SK-N-DZ (cell line): ENCODE results near the gene PTPRJ.

Experiments used
- DNase-seq: peaks from one replicate; pipeline ENCODE4 v3.0.0-alpha.2; 2015; ENCODE audit warnings: low spot score

Gene PTPRJ

DNA sequence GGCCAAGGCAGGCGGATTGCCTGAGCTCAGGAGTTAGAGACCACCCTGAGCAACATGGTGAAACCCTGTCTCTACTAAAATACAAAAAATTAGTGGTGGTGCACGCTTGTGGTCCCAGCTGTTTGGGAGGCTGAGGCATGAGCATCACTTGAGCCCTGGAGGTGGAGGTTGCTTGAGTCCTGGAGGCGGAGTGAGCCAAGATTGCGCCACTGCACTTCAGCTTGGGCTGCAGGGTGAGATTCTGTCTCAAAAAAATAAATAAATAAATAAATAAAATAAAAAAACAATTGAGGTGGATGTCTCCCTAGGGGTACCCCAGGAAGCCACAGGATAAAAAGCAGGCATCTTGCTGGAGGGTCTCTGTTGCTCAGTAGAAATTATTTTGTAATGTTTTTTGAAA, 14.1 kb downstream of the PTPRJ start:
- DNase-seq: no peak

DNA sequence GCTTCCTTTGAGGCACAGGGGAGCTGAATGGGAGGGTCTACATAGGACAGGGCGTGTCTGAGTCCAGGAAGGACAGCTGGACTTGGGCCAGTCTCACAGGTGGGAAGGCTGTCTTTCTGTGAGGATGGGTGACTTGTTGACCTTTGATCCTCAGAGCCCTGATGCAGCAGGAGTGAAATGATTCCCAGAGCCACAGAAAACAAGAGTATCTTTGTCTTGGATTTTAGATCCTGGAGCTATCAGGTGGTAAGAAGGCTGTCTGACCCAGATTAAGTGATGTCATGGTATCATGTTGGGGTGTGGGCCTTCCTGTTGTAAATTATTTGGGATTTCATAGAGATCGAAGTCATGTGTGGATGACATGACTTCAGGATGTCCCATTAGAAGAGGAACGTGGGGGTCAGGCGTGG, 15.0 kb downstream of the PTPRJ start:
- DNase-seq: no peak

DNA sequence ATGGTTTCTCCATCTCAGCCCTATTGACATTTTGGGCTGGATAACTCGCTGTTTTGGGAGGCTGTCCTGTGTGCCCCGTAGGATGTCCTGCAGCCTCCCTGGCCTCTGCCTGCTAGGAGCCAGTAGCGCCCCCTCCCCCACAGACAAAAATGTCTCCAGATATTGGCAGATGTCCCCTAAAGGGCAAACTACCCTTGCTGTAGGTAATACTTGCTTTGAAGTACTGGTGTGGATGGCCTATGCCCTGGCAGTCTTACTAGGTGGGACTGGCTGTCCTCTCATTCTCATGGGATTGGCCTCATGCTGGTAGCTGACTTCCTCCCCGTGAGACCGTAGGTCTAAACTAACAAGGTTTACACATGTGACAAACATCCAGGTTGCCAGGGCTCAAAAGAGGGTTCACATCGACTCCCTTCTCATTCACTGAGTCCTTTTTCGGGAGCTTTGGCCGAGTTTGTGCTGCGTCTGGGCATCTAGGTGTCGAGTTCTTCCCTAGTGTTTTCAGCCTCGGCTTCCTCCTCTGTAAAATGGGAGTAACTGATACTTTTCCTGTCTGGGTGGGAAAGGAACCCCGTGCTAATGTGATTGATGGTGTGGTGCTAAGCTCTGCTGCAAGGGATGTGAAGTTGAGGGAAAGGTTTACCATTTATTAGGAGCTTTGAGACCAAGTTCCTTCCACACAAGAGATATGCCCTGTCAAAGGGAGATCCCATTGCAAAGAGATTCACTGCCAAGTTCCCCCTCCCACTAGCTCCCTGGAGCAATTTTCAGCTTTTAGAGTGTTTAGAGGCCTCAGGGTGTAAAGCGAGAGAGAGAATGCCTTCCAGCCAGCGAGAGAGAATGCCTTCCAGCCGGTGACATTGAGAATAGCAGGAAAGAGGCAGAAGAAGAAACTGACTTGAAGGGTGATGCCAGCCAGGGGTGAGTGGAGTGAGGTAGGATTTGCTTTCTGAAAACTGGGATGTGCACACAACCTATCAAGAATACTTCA, 17.0 kb downstream of the PTPRJ start:
- DNase-seq: no peak

DNA sequence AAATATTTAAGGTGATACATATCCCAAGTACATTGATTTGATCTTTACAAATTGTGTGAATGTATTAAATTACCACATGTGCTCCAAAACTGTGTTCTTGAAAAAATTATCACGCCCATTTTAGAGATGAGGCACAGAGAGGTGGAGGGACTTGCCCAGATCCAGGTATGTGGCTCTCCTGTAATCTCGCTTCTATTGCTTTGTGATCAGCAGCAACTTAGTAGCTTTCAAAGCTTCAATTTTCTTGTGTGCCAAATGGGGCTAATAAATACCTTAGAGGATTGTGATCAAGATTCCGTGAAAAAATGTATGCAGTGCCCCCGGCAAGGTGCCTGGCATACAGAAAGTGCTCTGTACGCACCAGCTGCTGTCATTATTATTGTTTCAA, 18.0 kb downstream of the PTPRJ start:
- no peak for DNase-seq

DNA sequence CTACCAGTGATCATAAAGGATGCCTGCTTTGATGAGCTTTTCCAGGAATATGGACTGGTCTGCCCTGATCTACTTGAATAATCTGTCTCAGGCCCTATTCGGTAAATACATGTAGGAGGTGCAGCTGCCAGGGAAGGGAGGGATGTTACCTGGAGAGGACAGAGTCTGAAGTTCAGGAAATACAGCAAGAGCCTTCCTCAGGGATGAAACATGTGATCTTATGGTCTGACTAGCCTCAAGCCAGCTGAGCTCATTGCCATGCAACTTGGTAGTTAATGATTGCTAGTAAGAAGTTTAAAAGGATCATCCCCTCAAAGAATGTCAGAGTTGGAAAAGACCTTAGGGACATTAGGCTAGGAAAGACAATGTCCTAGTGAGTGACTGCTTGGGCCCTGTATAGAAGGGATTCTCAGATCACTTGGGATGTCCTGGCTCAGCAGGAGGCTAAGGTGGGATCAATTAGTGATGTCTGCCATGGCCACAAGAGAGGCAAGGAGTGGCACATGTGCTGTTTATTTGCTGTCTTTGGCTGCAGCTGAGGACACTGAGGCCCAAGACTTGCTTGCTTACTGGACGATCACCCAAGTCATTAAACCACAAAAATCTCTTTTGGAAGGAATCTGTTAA, 18.5 kb downstream of the PTPRJ start:
- DNase-seq: no peak

DNA sequence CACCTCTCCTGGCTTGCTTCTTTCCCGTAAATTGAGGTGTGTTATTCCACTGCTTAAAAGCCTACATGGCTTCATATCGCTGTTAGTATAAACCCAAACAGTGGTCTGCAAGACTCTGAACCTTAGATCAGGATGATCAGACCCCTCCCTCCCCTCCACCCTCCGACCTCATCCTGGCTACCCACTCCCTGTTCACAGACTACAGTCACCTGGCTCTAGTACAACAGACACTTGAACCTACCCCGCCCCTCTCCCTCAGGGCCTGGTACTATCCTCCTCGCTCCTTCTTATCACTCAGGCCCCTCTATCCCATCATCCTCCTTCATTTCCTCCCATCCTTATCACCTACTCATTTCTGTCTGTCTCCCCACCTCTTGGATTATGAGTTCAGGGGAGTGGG, 20.1 kb downstream of the PTPRJ start:
- no peak for DNase-seq

DNA sequence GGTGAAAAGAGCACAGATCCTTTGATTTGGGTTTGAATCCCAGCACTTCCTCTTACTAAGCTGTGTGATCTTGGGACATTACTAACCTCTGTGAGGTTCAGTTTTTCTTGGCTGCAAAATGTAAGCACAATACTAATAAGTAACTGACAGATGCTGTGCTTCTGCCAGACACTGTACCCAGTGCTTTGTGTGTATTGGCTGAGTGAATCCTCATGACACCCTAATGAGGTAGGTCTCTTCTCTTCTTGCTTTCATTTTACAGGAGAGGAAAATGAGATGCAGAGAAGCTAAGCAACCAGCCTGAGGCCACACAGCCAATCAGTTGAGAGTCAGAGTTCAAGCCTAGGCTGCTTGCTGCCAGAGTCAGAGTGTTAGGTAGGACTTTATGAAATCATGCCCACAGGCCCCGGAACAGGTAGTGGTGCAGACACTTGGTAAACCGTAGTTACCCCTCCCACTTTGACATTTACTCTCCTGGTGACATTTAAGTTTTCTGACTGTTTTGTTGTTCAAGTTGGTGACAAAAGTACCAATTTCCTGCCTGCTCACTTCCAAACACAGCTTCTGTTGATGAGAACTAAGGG, 21.2 kb downstream of the PTPRJ start:
- DNase-seq: no peak

DNA sequence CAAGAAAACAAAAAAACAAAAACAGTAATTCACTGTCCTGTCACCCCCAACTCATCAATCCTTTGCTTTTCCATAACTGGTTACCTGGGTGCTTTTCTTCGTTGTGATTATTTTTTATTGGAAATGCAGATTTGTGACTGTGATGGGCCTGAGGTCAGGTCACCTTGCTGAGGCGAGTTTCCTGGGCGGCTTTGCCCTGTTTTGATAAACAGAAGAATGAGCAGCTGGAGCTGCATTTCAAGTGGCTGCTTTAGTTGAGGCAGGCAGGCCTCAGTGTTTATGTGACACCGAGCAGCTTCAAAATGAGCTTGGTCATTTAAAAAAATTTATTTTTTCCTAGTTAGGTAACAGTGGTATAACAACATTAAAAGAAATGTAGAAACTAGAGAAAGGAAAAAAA, 22.2 kb downstream of the PTPRJ start:
- no peak for DNase-seq

DNA sequence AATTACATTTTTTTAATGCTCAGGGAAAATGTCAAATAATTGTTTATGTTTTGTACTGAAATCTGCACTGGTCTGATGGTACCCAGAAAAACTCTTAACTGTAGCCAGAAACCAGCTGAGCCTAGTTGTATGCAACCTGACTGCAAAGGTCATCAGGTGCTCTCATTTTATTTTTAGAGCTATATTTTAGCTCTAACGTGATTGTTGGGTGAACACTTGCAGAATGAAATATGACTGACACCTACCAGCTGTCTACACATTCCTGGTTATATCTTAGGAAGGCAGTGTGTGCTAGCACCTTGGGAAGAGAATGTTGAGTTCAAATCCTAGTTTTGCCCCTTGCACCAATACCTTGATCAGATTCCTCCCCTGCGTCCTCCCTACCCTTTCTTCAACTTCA, 23.6 kb downstream of the PTPRJ start:
- DNase-seq: no peak

DNA sequence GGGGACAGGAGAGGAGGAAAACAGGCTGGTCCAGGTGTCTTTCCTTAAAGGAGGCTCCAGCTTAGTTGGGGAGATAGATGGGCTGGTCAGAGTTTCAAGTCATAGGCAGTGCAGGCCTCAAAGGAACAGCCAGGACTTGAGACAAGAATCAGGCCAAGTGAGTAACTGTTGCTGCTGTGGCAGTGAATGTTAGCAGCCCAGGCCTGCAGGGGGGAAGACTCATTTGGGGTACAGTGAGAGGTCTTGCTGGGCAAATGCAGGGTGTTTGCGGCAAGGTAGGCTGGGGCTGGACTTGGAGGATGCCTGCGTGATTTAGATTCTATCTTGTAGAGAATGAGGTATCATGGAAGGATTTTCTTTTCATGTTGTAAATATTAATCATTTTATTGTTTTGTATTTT, 24.1 kb downstream of the PTPRJ start:
- no peak for DNase-seq

DNA sequence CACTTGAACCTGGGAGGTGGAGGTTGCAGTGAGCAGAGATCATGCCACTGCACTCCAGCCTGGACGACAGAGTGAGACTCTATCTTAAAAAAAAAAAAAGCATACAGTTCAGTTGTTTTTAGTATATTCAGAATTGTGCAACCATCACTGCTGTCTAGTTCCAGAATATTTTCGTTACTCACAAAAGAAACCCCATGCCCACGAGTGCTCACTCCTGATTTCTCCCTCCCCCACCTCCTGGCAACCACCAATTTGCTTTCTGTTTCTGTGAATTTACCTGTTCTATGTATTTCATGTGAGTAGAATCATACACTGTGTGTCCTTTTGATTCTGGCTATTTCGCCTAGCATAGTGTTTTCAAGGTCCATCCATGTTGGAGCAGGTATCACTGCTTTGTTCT, 24.8 kb downstream of the PTPRJ start:
- no peak for DNase-seq

DNA sequence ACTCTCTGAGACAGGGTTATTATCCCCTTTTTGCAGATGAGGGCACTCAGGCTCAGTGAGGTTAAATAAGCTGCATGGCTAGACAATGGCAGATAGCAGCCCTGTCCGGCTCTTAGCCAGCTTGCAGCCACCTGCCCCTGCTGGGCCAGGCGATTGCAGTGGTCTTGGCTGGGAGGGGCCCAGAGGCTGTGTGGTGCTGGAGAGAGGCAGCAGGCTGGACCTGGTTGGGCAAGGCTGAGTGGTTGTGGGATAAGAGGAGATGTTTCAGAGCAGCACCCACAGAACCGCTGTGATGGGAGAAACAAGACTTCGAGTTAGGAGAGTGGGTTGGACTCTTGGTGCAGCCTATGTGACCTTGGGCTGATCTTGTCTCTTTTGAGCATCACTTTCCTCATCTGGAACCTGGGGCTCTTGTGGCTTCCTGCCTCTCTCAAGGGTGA, 25.5 kb downstream of the PTPRJ start:
- DNase-seq: no peak

DNA sequence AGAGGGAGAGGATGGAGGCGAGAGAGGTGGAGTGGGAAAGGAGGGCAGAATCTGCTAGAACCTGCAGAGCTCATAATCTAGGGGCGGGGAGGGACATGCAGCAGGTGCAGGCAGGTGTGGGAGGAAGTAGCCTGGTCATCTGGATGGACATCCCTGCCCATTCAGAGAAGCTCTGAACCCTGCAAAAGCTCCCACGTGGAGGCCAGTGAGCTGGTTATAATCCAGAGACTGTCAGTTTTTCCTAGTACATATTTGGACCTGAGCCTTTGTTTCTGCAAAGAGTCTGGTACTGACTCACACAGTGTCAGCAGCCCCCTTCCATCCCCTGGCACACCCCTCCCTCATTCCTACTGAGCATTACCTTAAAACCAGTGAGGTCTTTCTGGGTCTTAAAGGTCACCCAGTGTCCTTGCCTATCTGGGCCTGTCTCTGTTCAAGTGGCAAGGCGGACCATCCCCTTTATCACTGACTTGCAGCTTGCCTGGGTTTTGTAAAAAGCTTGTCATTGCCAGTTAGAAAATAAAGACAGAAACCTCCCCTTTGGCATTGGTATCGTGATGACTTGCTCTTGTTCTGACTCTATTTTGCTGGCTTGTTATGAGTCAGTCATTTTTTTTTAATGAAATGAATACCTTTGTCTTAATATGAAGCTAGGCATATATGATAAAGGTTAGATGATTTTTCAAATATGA, 26.1 kb downstream of the PTPRJ start:
- no peak for DNase-seq

DNA sequence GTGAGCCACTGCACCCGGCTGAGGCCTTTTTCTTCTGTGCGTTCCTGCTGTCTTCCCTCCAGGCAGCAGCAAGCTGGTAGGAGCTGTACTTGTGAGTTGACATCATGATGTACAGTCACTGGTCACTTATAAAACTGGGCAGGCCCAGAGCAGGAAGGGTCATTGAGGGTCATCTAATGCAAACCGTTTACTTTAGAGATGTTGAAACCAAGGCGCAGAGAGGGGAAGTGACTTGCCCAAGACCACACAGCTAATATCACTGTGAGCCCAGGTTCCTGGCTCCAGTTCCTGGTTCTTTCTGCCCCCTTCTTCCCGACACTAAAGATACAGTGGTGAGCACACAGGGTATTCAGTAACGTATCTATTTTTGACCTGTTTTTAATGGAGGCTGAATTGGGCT, 27.3 kb downstream of the PTPRJ start:
- no peak for DNase-seq

DNA sequence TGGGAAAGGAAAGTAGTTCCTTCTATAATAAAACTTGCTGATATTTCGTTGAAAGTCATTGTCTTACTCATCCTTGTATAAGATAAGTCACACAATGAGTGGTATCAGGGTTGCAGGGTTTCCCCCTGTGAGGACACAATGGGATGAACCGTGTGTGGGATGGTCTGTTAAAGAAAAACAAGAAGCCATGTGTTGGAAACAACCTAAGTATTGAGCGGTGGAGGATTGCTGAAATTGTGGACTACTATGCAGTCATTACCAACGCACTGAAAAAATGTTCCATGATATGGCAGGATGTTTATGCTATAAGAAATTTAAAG, 28.6 kb downstream of the PTPRJ start:
- no peak for DNase-seq

DNA sequence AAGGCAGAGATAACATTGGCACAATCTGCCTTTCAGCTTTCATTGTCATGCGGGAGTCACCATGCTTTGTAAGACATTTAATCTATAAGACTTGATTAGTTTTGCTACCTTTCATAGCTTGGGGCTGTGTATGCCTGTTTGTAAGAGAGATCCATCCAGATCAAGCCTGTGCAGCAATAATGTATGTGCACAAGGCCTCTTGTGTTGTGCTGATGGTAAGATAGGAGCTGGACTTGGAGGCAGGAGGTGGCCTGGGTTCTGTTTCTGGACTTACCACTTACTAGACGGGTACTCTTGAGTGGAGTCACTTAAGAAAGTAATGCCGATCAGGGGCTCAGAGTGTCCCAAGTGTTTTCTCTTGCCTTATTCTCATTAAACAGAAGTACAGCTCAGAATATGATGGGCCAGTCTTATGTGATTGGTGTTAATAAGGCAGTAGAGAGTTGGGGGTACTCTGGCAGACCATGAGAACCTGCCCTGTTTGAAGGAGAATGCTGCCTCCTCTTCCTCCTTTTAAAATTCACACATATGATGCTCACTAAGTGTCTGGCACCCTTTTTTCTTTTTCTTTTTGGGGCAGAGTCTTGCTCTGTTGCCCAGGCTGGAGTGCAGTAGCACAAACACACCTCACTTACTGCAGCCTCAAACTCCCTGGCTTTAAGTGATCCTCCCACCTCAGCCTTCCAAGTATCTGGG, 30.9 kb downstream of the PTPRJ start:
- no peak for DNase-seq

DNA sequence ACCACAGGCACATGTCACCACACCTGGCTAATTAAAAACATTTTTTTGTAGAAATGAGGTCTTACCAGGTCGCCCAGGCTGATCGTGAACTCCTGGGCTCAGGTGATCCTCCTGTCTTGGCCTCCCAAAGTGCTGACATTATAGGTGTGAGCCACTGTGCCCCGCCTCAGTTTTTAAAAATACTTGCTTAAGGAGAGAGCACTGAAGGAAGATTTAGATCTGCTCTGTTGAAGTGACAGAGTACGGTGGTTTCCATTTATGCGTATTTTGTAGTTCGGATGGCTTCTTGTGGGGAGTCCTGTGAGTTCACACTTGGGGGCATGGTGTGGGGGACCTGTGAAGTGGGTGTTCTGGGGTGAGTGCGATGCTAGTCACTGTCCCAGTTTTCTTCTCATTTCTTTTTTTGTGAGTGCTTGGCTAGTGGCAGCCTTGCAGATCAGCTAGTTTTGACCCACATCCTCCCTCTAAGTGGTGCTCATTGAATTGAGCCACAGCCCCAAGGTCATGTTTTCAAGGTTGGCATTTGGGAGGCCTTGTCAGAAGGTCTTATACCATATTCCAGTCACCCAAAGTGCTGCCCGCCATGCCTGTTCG, 31.5 kb downstream of the PTPRJ start:
- DNase-seq: no peak

DNA sequence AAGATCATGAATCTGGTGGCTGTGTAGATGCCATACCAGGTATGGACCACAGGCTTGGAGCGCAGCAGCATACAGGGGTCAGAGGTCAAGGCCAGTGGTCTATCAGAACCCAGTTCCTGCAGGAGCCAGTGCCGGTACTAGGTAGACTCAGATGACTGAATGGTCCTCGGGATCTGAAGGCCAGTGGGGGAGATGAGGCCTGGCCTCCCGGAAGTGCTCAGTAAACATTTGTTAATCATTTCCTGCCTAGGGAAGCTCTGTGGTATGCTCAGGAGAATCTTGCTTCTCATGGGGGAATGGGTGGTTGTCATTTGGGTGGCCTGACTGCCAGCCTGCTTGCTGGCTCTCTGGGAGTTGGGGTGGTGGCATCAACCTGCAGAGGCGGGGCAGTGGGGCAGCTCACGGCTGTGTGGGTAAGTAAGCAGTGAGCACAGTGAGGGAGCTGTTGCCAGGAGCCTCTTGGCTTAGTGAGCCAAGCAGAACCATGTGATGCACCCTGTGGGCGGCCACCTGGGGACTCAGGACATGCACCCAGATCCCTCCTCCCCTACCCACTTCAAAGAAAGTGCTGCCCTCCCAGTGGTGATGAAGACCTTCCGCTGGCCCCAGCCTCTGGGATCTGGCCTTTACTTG, 33.0 kb downstream of the PTPRJ start:
- DNase-seq: no peak

DNA sequence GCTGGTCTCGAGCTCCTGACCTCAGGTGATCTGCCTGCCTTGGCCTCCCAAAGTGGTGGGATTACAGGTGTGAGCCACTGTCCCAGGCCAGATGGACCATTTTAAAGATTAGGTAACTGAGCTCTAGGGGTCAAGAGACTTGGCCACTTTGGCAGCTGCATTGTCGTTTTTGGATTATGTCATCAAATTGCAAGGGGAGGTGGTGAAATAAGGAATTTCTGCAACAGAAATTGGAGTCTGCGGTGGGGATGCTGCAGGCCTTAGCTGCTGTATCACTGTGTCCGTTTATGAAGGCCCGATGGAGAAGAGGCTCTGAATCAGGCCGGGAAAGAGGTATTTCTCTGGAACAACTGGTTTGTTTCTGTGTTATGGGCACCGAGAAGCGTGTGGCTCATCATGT, 34.6 kb downstream of the PTPRJ start:
- DNase-seq: no peak

DNA sequence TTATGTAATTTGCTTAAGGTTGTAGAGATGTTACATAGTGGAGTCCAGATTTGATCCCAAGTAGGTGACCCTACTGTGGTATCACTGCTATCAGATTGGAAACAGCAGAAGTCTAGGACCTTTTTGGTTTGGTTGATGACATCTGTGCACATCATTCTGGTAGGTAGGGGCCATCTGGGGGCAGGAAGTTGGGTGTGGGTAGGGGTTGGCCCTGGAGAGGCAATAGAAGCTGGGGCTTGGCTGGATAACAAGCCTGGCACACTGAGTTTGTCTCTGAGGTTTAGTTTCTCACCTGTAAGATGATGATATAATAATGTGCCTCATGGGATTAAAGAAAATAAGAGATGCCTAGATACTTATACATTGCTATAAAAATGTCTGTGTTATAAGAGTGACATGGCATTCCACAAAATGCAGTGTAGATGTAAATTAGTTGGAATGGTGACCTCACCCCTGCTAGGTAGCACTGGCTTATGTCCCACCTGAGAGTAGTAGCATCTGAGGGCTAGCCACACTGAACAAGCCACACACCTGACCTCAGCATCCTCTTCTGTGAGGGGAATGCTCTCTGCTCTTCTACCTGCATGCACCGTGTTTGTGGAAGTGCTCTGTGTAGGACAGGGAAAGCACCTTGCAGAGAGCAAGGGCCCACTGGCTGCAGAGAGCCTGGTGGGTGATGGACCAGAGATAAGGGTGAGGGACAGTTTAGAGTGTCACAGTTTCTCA, 36.9 kb downstream of the PTPRJ start:
- DNase-seq: no peak
